Aorta (tissue), 4 donors: ENCODE measurements around the gene BMAL2. TPM values are rescaled to one million over a fixed set of nuclear protein-coding genes. Genes with fewer than 3 reads are reported as not detected.

Experiments
- polyA plus RNA-seq, 2 donors: library from polyadenylated mRNA; stranded (reverse); fragments of 200-250 nt; gene quantifications; one replicate each; pipeline ENCODE4 v1.2.3, GENCODE V29; 2013
- total RNA-seq, 2 donors: library from RNA; stranded (reverse); fragmentation: NEBNext Ultra II Directional; extraction: Animal tissue kit (Norgen Biotek cat#: 25700); gene quantifications; one replicate each; pipeline ENCODE4 v1.2.1, GENCODE V29; 2021
- donor health status: healthy with polysubstance abuse.
- donor health status: Bipolar disorder and iron deficiency.
- donor health status: DM: no; HTN: no; CAD: no.
- donor health status: DM: yes; HTN: yes; CAD: no.

Gene BMAL2
- total and polyA plus RNA-seq, 4 donors, result 2.8 to 22.6 (median 11.2) TPM

Other genes with a start within 250 kb of the BMAL2 start
- gene STK38L, start 88.5 kb upstream of the BMAL2 start, total RNA-seq, result 100 to 1,000 TPM; 218 to 414 TPM
- gene STK38L, start 88.5 kb upstream of the BMAL2 start, polyA plus RNA-seq, result 10 to 100 TPM; 54.6 to 94.4 TPM
- under 1 TPM; 0.52 to 0.90 TPM for gene SMCO2, start 113.9 kb downstream of the BMAL2 start, total RNA-seq
- under 1 TPM in 1 of 2 donors, not detected in 1; 0.72 TPM for gene SMCO2, start 113.9 kb downstream of the BMAL2 start, polyA plus RNA-seq
- gene PPFIBP1, start 191.4 kb downstream of the BMAL2 start, total RNA-seq, result 100 to 1,000 TPM; 175 to 247 TPM
- gene PPFIBP1, start 191.4 kb downstream of the BMAL2 start, polyA plus RNA-seq, result 10 to 100 TPM; 29.7 to 41.8 TPM